Loucy (cell line): Measurements from ENCODE around the gene PRKAR2B.

Experiments
- H2AFZ ChIP-seq: fragments of 200-600 bp; sonication (generic); 2 replicates; pipeline ENCODE4 v1.6.0; 2016; ENCODE audit warnings: antibody characterized with exemption, mild to moderate bottlenecking, low read length, moderate library complexity
- H3F3A ChIP-seq: fragments of 200-600 bp; 2 replicates; pipeline ENCODE4 v1.6.0; 2016; ENCODE audit warnings: antibody characterized with exemption, low read depth, mild to moderate bottlenecking
- H3K27me3 ChIP-seq: fragments of 200-600 bp; sonication (generic); 2 replicates; pipeline ENCODE4 v1.6.1; 2014; ENCODE audit warnings: low read length, mild to moderate bottlenecking; ENCODE audit not compliant: insufficient read depth, poor library complexity, severe bottlenecking
- H3K36me3 ChIP-seq: fragments of 200-600 bp; sonication (generic); 2 replicates; pipeline ENCODE4 v1.6.1; 2016; ENCODE audit warnings: low read length; ENCODE audit not compliant: insufficient read depth
- H3K4me1 ChIP-seq: fragments of 200-600 bp; sonication (generic); 2 replicates; pipeline ENCODE4 v1.5.1; 2014; ENCODE audit warnings: low read length, mild to moderate bottlenecking; ENCODE audit not compliant: insufficient read depth, poor library complexity, severe bottlenecking
- H3K4me2 ChIP-seq: fragments of 200-600 bp; sonication (generic); 2 replicates; pipeline ENCODE4 v1.6.0; 2014; ENCODE audit warnings: antibody characterized with exemption, low read length, low read depth, mild to moderate bottlenecking; ENCODE audit not compliant: poor library complexity, severe bottlenecking
- H3K4me3 ChIP-seq: fragments of 200-600 bp; sonication (generic); 2 replicates; pipeline ENCODE4 v1.5.1; 2014; ENCODE audit warnings: low read length, mild to moderate bottlenecking, mixed read lengths; ENCODE audit not compliant: poor library complexity, severe bottlenecking
- H3K79me2 ChIP-seq: fragments of 200-600 bp; sonication (generic); 2 replicates; pipeline ENCODE4 v1.6.1; 2014; ENCODE audit warnings: low read length; ENCODE audit not compliant: insufficient read depth
- H3K9ac ChIP-seq: fragments of 200-600 bp; sonication (generic); 2 replicates; pipeline ENCODE4 v1.6.0; 2014; ENCODE audit warnings: mild to moderate bottlenecking, low read depth, low read length, moderate library complexity; ENCODE audit not compliant: poor library complexity, severe bottlenecking
- H3K9me2 ChIP-seq: fragments of 200-600 bp; sonication (generic); replicated peaks from 2 replicates; pipeline ENCODE4 v1.6.1; 2016; ENCODE audit warnings: low read depth, low read length, mixed read lengths
- H3K9me3 ChIP-seq: fragments of 200-600 bp; sonication (generic); 2 replicates; pipeline ENCODE4 v1.6.1; 2014; ENCODE audit warnings: mild to moderate bottlenecking, antibody characterized with exemption, low read length, low read depth; ENCODE audit not compliant: insufficient read depth
- H4K20me1 ChIP-seq: fragments of 200-600 bp; sonication (generic); 2 replicates; pipeline ENCODE4 v1.6.0; 2014; ENCODE audit warnings: antibody characterized with exemption, low read length, mild to moderate bottlenecking; ENCODE audit not compliant: insufficient read depth, poor library complexity, severe bottlenecking
- CTCF ChIP-seq: fragments of 200-600 bp; sonication (generic); conservative IDR thresholded peaks from 2 replicates; pipeline ENCODE4 v1.5.1; 2014; ENCODE audit warnings: mild to moderate bottlenecking, antibody characterized with exemption, low read length
- EZH2phosphoT487 ChIP-seq: fragments of 200-600 bp; IDR thresholded peaks from 2 replicates; pipeline ENCODE4 v1.6.1; 2018; ENCODE audit warnings: antibody characterized with exemption, mild to moderate bottlenecking, moderate library complexity, borderline replicate concordance

The PRKAR2B gene

DNA sequence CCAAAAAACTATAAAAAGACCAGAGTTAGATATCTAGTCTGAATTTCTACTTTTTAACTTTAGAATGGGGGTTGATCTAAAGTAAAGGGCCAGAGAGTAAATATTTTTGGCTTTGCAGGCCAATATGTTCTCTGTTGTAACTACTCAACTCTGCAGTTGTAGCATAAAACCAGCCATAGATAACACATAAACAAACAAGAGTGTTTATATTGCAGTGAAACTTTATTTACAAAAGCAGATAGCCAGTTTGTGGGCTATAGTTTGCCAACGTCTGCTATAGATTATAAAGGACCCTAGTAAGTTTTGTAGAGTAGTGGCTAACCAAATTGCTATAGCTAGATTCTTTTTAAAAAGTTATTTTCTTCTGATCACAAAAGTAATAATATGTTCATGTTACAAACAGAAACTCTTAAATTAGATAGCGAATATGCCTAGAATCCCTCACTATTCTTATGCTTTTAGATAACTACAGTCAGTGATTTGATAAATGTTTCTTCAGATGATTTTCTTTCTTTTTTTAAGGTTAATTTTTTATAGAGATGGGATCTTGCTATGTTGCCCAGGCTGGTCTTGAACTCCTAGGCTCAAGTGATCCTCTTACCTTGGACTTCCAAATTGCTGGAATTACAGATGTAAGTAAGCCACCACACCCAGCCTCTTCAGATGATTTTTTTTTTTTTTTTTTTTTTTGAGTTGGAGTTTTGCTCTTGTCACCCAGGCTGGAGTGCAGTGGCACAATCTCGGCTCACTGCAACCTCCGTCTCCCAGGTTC is 100.7 kb downstream of the PRKAR2B start:
- no peaks in the 10 kb centered on the region for H3F3A ChIP-seq
- H3K4me3 ChIP-seq, result no peak overlapping the region
- H3K9me3 ChIP-seq, result no peaks in the 10 kb centered on the region
- TF ChIP-seq CTCF (no peak), EZH2phosphoT487 (no peak)
- no peak overlapping the region for H3K4me2 ChIP-seq
- H3K79me2 ChIP-seq, result no peaks in the 10 kb centered on the region
- H2AFZ ChIP-seq, result no peak overlapping the region
- no peaks in the 10 kb centered on the region for H3K36me3 ChIP-seq
- no peak overlapping the region for H3K9ac ChIP-seq
- H3K27me3 ChIP-seq, result no peaks in the 10 kb centered on the region
- H3K4me1 ChIP-seq, result no peaks in the 10 kb centered on the region
- H3K9me2 ChIP-seq, result no peaks in the 10 kb centered on the region
- H4K20me1 ChIP-seq, result no peaks in the 10 kb centered on the region

- Histone ChIP-seq H3K27me3 (no peaks in the 10 kb centered on the region), H3K9me3 (no peaks in the 10 kb centered on the region), H3K9me2 (no peaks in the 10 kb centered on the region), H3K9ac (no peak overlapping the region), H2AFZ (no peak overlapping the region), H3K36me3 (no peaks in the 10 kb centered on the region), H4K20me1 (no peaks in the 10 kb centered on the region), H3F3A (no peaks in the 10 kb centered on the region), H3K79me2 (no peaks in the 10 kb centered on the region), H3K4me2 (no peak overlapping the region), H3K4me3 (no peak overlapping the region), H3K4me1 (no peaks in the 10 kb centered on the region)
- TF ChIP-seq EZH2phosphoT487 (no peak), CTCF (peak; percentile 79)
Observed at GRCh38 chr7:107147464-107148393, 103.2 kb downstream of the PRKAR2B start.

DNA sequence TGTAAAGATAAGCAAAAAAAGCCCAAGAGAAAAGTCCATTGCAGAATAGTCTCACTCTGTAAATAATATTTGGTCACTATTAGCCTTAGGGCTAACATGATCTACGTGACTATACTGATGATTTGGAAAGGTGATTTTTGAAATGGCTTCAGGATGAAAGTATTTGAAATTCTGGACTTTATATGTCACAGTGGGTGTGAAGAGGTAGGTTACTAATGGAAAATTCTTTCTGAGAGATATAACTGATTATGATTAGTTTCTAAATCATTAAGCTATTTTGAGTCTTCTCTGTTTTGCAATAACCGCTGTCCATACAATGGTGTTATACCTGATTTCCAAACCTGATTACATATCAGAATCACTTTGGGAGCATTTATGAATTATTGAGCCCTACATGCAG is 104.2 kb downstream of the PRKAR2B start:
- Histone ChIP-seq H3K79me2 (no peaks in the 10 kb centered on the region), H3K4me1 (no peaks in the 10 kb centered on the region), H3K9ac (no peak overlapping the region), H3K4me2 (no peak overlapping the region), H4K20me1 (no peaks in the 10 kb centered on the region), H3K9me2 (no peaks in the 10 kb centered on the region), H3K36me3 (no peaks in the 10 kb centered on the region), H3K27me3 (no peaks in the 10 kb centered on the region), H3F3A (no peaks in the 10 kb centered on the region), H3K9me3 (no peaks in the 10 kb centered on the region), H2AFZ (no peak overlapping the region), H3K4me3 (no peak overlapping the region)
- TF ChIP-seq CTCF, result no peak
- no peak for TF ChIP-seq EZH2phosphoT487
